Endodermal cell (in vitro differentiated cells): Measurements from ENCODE around the gene UNC13A. TPM values are rescaled to one million over a fixed set of nuclear protein-coding genes. Genes with fewer than 3 reads are reported as not detected.
A peak's percentile ranks its signal among the peaks of the same experiment; 100 is the strongest.

ENCODE experiments used
- DNase-seq: peaks from one replicate; pipeline ENCODE4 v3.0.0-alpha.2; 2017
- H3K27ac ChIP-seq: 2 replicates; pipeline ENCODE4 v1.5.1; 2013; ENCODE audit warnings: mild to moderate bottlenecking, low read depth, low read length, moderate library complexity
- H3K27me3 ChIP-seq: 2 replicates; pipeline ENCODE4 v1.6.1; 2013; ENCODE audit warnings: mild to moderate bottlenecking, low read length, moderate library complexity; ENCODE audit not compliant: insufficient read depth, control insufficient read depth, poor library complexity, severe bottlenecking
- H3K36me3 ChIP-seq: 2 replicates; pipeline ENCODE4 v1.7.0; 2013; ENCODE audit warnings: mild to moderate bottlenecking, low read length, moderate library complexity; ENCODE audit not compliant: control insufficient read depth, insufficient read depth
- H3K4me1 ChIP-seq: one replicate; pipeline ENCODE4 v1.7.0; 2013; ENCODE audit warnings: low read length; ENCODE audit not compliant: control insufficient read depth, insufficient read depth
- H3K4me3 ChIP-seq: 2 replicates; pipeline ENCODE4 v1.5.1; 2013; ENCODE audit warnings: mild to moderate bottlenecking, low read length, moderate library complexity
- H3K9ac ChIP-seq: 2 replicates; pipeline ENCODE4 v1.6.1; 2013; ENCODE audit warnings: mild to moderate bottlenecking, low read length, moderate library complexity; ENCODE audit not compliant: poor library complexity, severe bottlenecking; ENCODE audit errors: extremely low read depth
- H3K9me3 ChIP-seq: 2 replicates; pipeline ENCODE4 v1.6.1; 2013; ENCODE audit warnings: mild to moderate bottlenecking, low read length, moderate library complexity; ENCODE audit not compliant: control insufficient read depth
- H3K27ac Mint-ChIP-seq: 2 replicates; pipeline ENCODE4 v1.8.0; 2020; ENCODE audit warnings: mixed read lengths
- H3K27me3 Mint-ChIP-seq: 2 replicates; pipeline ENCODE4 v1.8.0; 2021; ENCODE audit warnings: mild to moderate bottlenecking, mixed read lengths; ENCODE audit not compliant: insufficient read depth
- H3K36me3 Mint-ChIP-seq: 2 replicates; pipeline ENCODE4 v1.8.0; 2020; ENCODE audit warnings: low read depth, mixed read lengths
- H3K4me1 Mint-ChIP-seq: 2 replicates; pipeline ENCODE4 v1.8.0; 2020; ENCODE audit warnings: mixed read lengths
- H3K4me3 Mint-ChIP-seq: 2 replicates; pipeline ENCODE4 v1.8.0; 2020; ENCODE audit warnings: mild to moderate bottlenecking, moderate library complexity, mixed read lengths
- H3K9me3 Mint-ChIP-seq: 2 replicates; pipeline ENCODE4 v1.8.0; 2020; ENCODE audit warnings: mild to moderate bottlenecking, mixed read lengths
- WGBS, 2 experiments: methylation state at CpG; one replicate each; pipeline versions ENCODE4 v1.1.5 to v1.1.7; 2013; ENCODE audit warnings: missing lambda C conversion rate in 2 of 2, mixed read lengths in 1 of 2; ENCODE audit not compliant: insufficient coverage in 1 of 2, insufficient read length in 1 of 2; 5-methylcytosine and 5-hydroxymethylcytosine counted together
- total RNA-seq, 2 donors: library from RNA; stranded (reverse); fragmentation: NEBNext Ultra II Directional in 1 of 2; extraction: Animal tissue kit (Norgen Biotek cat#: 25700) in 1 of 2; gene quantifications; 2 replicates in 1 of 2; 3 replicates in 1 of 2; pipeline ENCODE4 v1.2.1, GENCODE V29; 2021
- TF ChIP-seq, protein P1 (sequence below): fragments of 200-600 bp; sonication (generic); conservative IDR thresholded peaks from 2 replicates; pipeline ENCODE4 v1.5.0; 2021; ENCODE audit warnings: antibody characterized with exemption, mild to moderate bottlenecking

The UNC13A gene
- total RNA-seq, 2 donors from 2014 or later, result 5.6 to 10.7 TPM

GRCh38 chr19:17646441-17646840 lies 41.7 kb downstream of the UNC13A start:
- H3K27me3 Mint-ChIP-seq, result no peaks in the 10 kb centered on the region
- no peak overlapping the region for H3K4me3 ChIP-seq
- no peaks in the 10 kb centered on the region for H3K27me3 ChIP-seq
- H3K9me3 Mint-ChIP-seq, result no peaks in the 10 kb centered on the region
- 90 to 94% methylated on average over 5 to 8 of the region's 8 CpGs for WGBS, 2 experiments
- no peak overlapping the region for H3K27ac ChIP-seq
- TF ChIP-seq, protein P1, sequence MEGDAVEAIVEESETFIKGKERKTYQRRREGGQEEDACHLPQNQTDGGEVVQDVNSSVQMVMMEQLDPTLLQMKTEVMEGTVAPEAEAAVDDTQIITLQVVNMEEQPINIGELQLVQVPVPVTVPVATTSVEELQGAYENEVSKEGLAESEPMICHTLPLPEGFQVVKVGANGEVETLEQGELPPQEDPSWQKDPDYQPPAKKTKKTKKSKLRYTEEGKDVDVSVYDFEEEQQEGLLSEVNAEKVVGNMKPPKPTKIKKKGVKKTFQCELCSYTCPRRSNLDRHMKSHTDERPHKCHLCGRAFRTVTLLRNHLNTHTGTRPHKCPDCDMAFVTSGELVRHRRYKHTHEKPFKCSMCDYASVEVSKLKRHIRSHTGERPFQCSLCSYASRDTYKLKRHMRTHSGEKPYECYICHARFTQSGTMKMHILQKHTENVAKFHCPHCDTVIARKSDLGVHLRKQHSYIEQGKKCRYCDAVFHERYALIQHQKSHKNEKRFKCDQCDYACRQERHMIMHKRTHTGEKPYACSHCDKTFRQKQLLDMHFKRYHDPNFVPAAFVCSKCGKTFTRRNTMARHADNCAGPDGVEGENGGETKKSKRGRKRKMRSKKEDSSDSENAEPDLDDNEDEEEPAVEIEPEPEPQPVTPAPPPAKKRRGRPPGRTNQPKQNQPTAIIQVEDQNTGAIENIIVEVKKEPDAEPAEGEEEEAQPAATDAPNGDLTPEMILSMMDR, result peak; percentile 58
- H3K4me1 ChIP-seq, result no peaks in the 10 kb centered on the region
- H3K27ac Mint-ChIP-seq, result no peak overlapping the region
- H3K9me3 ChIP-seq, result no peaks in the 10 kb centered on the region
- H3K4me3 Mint-ChIP-seq, result no peak overlapping the region
- peaks cover 4% of the 10 kb centered on the region for H3K36me3 Mint-ChIP-seq
- no peaks in the 10 kb centered on the region for H3K36me3 ChIP-seq
- peak; percentile 60 for DNase-seq
- H3K9ac ChIP-seq, result no peak overlapping the region
- H3K4me1 Mint-ChIP-seq, result no peaks in the 10 kb centered on the region

- H3K36me3 Mint-ChIP-seq, result peaks cover 4% of the 10 kb centered on the region
- no peaks in the 10 kb centered on the region for H3K4me1 Mint-ChIP-seq
- no peaks in the 10 kb centered on the region for H3K36me3 ChIP-seq
- no peak overlapping the region for H3K27ac Mint-ChIP-seq
- no peak overlapping the region for H3K4me3 ChIP-seq
- no peak overlapping the region for H3K9ac ChIP-seq
- 94 to 96% methylated on average over 15 to 20 of the region's 20 CpGs for WGBS, 2 experiments
- no peak for DNase-seq
- H3K4me1 ChIP-seq, result no peaks in the 10 kb centered on the region
- no peaks in the 10 kb centered on the region for H3K27me3 ChIP-seq
- no peak overlapping the region for H3K27ac ChIP-seq
- H3K9me3 ChIP-seq, result no peaks in the 10 kb centered on the region
- TF ChIP-seq, protein P1, result no peak
- H3K4me3 Mint-ChIP-seq, result no peak overlapping the region
- no peaks in the 10 kb centered on the region for H3K27me3 Mint-ChIP-seq
- H3K9me3 Mint-ChIP-seq, result no peaks in the 10 kb centered on the region
Measured at GRCh38 chr19:17645339-17645963, 42.7 kb downstream of the UNC13A start.

- TF ChIP-seq, protein P1, result no peak
- no peak overlapping the region for H3K27ac Mint-ChIP-seq
- H3K36me3 ChIP-seq, result no peaks in the 10 kb centered on the region
- H3K36me3 Mint-ChIP-seq, result peaks cover 16% of the 10 kb centered on the region
- 91 to 94% methylated on average over 7 to 8 of the region's 8 CpGs for WGBS, 2 experiments
- DNase-seq, result no peak
- no peak overlapping the region for H3K4me3 ChIP-seq
- no peaks in the 10 kb centered on the region for H3K27me3 Mint-ChIP-seq
- no peak overlapping the region for H3K9ac ChIP-seq
- no peak overlapping the region for H3K4me3 Mint-ChIP-seq
- no peaks in the 10 kb centered on the region for H3K27me3 ChIP-seq
- no peaks in the 10 kb centered on the region for H3K9me3 Mint-ChIP-seq
- no peak overlapping the region for H3K27ac ChIP-seq
- no peaks in the 10 kb centered on the region for H3K9me3 ChIP-seq
- H3K4me1 ChIP-seq, result no peaks in the 10 kb centered on the region
- H3K4me1 Mint-ChIP-seq, result no peaks in the 10 kb centered on the region
Measured at GRCh38 chr19:17642656-17643055, 45.5 kb downstream of the UNC13A start.
